ENCODE results near the gene TMEM135.
"Not testable (repeated sequence)": the region's sequence is repeated elsewhere in the genome, so short reads cannot be mapped to it uniquely, and the experiment has no call there.

TMEM135 gene

GRCh38 chr11:87037450-87038234, at the start of gene TMEM135:
Gene TMEM135, plus strand, starts transcription at chr11:87037934. Its CDS starts 112 bp downstream, at chr11:87038046.
- DNase-seq (ENCODE audit: low read depth): peak; percentile 92
- H3K4me3 ChIP-seq (ENCODE audit: control insufficient read depth, low read depth, low read length): peak within 1 kb of the TSS; percentile 95
- no peak for TF ChIP-seq CTCF (conservative IDR thresholded peaks at IDR 0.05; ENCODE audit: control insufficient read depth, insufficient read depth, low read depth, low read length)

GRCh38 chr11:86988351-86988881, 49.3 kb upstream of the TMEM135 start:
- DNase-seq (ENCODE audit: low read depth): no peak
- no peak overlapping the region for H3K4me3 ChIP-seq (ENCODE audit: control insufficient read depth, low read depth, low read length)
- no peak for TF ChIP-seq CTCF (conservative IDR thresholded peaks at IDR 0.05; ENCODE audit: control insufficient read depth, insufficient read depth, low read depth, low read length)

GRCh38 chr11:86990031-86990430, 47.7 kb upstream of the TMEM135 start:
- DNase-seq (ENCODE audit: low read depth): no peak
- TF ChIP-seq CTCF (conservative IDR thresholded peaks at IDR 0.05; ENCODE audit: control insufficient read depth, insufficient read depth, low read depth, low read length): no peak
- H3K4me3 ChIP-seq (ENCODE audit: control insufficient read depth, low read depth, low read length): no peak overlapping the region

GRCh38 chr11:86990515-86990914, 47.2 kb upstream of the TMEM135 start:
- peak; percentile 37 for DNase-seq (ENCODE audit: low read depth)
- TF ChIP-seq CTCF (conservative IDR thresholded peaks at IDR 0.05; ENCODE audit: control insufficient read depth, insufficient read depth, low read depth, low read length): no peak
- no peak overlapping the region for H3K4me3 ChIP-seq (ENCODE audit: control insufficient read depth, low read depth, low read length)

- no peak for DNase-seq (ENCODE audit: low read depth)
- H3K4me3 ChIP-seq (ENCODE audit: control insufficient read depth, low read depth, low read length): no peak overlapping the region
- no peak for TF ChIP-seq CTCF (conservative IDR thresholded peaks at IDR 0.05; ENCODE audit: control insufficient read depth, insufficient read depth, low read depth, low read length)
These were observed 46.4 kb upstream of the TMEM135 start for GRCh38 chr11:86991341-86991740.

GRCh38 chr11:86992340-86992739, 45.4 kb upstream of the TMEM135 start:
- H3K4me3 ChIP-seq (ENCODE audit: control insufficient read depth, low read depth, low read length); DNase-seq (ENCODE audit: low read depth): not testable (repeated sequence)

- no peak overlapping the region for H3K4me3 ChIP-seq (ENCODE audit: control insufficient read depth, low read depth, low read length)
- no peak for DNase-seq (ENCODE audit: low read depth)
- no peak for TF ChIP-seq CTCF (conservative IDR thresholded peaks at IDR 0.05; ENCODE audit: control insufficient read depth, insufficient read depth, low read depth, low read length)
These were observed 44.7 kb upstream of the TMEM135 start for GRCh38 chr11:86993031-86993430.

Measured in fibroblast of mammary gland (primary cell).